COLO668 (cell line): Measurements from ENCODE around the gene PRPF6.

Source experiments
- DNase-seq: peaks from one replicate; lab custom pipeline; 2025; ENCODE audit not compliant: unreplicated experiment; lab: John Stamatoyannopoulos, UW

PRPF6 gene, protein sequence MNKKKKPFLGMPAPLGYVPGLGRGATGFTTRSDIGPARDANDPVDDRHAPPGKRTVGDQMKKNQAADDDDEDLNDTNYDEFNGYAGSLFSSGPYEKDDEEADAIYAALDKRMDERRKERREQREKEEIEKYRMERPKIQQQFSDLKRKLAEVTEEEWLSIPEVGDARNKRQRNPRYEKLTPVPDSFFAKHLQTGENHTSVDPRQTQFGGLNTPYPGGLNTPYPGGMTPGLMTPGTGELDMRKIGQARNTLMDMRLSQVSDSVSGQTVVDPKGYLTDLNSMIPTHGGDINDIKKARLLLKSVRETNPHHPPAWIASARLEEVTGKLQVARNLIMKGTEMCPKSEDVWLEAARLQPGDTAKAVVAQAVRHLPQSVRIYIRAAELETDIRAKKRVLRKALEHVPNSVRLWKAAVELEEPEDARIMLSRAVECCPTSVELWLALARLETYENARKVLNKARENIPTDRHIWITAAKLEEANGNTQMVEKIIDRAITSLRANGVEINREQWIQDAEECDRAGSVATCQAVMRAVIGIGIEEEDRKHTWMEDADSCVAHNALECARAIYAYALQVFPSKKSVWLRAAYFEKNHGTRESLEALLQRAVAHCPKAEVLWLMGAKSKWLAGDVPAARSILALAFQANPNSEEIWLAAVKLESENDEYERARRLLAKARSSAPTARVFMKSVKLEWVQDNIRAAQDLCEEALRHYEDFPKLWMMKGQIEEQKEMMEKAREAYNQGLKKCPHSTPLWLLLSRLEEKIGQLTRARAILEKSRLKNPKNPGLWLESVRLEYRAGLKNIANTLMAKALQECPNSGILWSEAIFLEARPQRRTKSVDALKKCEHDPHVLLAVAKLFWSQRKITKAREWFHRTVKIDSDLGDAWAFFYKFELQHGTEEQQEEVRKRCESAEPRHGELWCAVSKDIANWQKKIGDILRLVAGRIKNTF

DNA sequence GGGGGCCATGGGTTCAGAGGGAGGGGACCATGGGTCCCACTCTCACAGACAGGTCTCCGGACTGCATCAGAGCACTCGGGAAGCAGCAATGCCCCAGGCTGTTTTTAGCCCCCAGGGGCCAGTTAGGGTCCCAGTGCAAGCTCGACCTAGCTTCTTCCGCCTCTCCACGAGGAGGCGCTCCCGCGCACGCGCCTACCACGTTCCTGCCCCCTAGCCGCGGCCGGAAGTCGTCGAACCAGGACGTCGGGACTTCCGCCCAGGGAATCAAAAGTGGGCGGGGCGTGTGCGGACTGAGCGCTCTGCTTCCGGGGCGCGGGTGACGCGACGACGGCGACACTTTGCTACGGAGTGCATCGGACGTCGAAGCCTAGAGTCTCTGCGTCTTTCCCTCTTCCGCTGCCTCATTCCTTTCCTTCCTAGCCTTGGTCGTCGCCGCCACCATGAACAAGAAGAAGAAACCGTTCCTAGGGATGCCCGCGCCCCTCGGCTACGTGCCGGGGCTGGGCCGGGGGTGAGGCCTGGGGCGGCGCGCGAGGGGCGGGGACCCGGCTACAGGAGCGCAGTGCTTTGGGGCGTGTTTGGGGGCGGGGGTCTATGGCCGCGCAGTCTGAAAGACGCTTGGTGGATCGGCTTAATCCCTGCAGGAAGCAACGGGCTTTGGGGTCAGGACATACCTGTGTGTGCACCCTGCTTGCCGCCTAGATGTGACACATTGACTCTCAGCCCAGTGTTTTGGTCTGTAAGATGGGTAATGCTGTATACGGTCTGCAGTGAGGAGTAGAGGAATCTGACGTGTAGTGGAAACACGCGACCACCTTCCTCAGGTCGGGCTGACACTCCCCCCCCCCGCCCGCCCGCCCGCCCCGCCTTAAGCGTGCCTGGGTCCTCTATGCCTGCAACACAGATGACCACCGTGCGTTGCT, at the start of gene PRPF6:
Gene PRPF6, plus strand, starts transcription at position 327 of the 923 bp plus-strand sequence. Its CDS starts 114 bp downstream, at position 441.
- peak; percentile 99 for DNase-seq

DNA sequence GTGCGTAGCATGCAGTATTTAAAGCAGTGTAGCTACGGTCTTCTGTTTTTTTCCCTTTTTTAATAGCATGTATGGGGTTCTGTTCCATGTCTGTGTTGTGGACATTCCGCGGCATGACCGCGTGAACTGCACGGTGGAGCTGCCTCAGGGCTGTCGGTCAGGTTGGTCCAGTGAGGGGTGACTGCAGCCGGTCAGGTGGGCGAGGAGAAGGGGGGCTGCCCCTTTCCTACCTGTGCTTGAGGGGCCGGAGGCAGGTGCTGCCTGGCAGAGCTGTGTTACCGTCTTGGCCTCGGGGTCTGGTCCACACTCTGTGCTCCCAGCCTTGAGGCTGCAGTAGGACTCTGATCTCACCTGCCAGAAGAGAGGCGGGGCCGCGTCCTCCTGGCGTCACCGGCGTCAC, 49.2 kb upstream of the PRPF6 start:
- no peak for DNase-seq

DNA sequence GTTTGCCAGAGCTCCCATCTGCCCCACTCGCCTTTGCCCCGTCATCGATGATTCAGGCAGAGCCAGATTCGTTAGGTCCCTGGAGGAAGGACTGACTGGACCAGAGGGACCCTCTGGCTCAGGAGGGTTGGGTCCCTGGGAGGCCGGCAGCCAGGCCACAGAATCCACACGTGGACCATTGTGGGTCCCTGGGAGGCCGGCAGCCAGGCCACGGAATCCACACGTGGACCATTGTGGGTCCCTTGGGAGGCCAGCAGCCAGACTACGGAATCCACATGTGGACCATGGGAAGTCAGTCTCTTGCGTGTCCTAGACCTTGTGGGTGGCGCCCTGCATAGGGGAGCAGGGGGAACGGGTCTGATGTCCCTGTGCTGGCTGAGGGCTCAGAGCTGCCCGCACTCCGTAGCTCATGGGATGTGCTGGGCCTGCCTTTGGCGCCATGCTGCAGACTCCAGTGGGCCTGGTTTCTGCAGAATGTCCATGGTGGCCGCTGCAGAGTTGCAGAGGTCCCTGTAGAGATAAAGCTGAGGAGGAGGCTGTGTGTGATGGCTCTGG, 48.2 kb upstream of the PRPF6 start:
- DNase-seq: no peak

- no peak for DNase-seq
Observed at GRCh38 chr20:63933646-63934045, 47.3 kb upstream of the PRPF6 start.

DNA sequence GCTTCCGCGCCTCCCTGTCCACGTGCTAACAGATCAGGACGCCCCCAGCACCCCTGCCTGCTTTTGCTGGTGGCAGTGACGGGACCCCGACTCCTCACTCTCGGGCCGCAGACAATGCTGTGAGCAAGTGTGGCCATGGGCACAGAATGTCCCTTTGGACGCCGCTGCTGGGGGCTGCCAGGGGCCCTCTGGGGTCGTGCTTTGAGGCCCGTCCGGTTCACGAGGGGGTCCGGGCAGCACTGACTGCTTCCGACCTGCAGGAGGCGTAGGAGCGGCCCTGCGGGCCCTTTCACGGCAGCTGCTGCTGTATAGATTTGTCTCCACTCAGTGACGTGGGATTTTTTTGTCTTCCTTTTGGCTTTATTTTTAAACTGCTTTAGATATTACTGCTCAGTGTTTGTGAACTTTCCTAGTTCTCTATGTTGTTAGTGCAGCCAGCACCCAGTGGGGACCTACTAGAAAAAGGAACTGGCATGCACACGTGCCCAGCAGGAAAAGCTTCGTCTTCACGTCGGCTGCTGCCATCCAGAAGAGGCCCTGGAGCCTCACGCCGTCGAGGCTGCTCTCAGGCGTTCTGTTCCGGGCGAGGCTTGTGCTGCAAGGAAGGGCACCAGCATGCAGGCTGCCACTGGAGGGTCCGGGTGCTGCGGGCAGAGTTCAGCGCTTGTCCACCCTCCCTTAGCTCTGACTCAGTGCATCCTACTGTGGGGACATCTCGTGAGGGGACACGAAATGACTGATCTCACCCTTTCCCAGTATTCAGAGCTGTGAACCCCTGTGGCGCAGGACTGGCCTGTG, 46.5 kb upstream of the PRPF6 start:
- no peak for DNase-seq

DNA sequence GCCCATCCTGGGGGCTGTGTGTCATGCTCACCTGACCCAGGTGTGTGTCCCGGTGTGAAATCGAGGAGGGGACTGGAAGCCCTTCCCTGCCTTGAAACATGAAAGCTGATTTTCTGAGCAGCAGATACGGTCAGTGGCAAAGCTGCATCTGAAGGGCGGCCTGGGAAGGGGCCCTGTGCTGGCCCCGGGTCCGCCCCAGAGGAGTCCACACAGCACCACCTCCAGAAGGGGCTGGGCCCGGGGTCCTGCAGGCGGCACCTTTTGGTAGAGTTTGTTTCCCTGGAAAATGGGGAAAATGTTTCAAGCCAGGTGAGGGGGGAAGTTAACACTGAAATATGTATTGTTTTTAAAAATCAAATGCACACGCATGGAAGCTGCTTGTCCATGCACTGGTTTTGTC, 45.5 kb upstream of the PRPF6 start:
- DNase-seq: no peak

- DNase-seq: no peak
Observed at GRCh38 chr20:63937596-63937995, 43.3 kb upstream of the PRPF6 start.

- DNase-seq: no peak
Observed at GRCh38 chr20:63939061-63939935, 41.6 kb upstream of the PRPF6 start.

DNA sequence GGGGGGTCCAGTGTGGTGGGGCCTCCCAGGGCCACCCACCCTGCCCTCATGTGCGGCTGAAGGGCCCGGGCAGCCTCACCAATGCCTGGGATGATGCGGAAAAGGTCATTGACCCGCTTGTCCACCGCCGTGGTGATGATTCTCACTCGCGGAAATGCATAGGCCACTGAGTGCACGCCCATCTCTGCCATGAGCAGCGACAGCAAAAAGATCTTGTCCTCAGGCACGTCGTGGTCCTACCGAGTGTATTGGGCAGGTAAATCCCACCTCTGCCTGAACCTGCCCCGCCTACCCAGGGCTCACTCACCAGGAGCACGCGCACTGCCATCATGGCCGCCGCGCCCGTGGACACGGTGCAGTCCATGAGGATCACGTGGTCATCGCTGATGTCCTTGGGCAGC, 40.9 kb upstream of the PRPF6 start:
- no peak for DNase-seq

DNA sequence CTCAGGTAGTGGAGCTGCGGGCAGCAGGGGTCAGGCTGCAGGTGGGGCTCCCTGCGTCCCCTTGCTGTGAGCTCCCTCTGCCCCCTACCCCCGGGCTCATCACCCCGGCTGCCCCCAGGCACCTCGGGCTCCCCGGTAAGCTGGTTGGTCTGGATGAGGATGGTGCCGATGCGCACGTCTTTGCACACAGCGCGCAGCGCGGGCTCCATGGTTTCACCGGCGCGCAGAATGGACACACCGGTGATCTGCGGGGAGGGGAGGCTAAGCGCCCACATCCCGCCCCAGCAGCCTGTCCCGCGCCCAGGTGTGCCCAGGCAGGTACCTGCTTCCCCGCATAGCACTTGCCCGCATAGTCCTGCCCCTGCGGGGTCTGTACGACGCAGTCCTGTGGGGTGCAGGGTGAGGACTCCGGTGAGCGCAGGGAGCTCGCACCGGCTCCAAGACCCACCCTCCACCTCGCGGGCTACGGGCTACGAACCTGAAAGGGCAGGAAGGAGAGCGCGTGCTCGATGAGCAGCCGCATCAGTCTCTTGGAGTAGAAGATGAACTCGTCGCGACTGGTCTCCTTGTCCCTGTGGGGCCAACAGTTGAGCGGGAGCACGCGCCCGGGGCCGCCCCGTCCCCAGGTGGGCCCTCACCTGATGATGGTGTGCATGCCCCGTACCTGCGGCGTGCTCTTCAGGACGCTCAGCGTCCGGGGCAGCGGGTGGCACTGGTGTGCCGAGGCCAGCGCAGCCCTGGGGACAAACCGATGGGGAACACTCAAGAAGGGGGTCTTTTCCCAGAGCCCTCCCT, 40.3 kb upstream of the PRPF6 start:
- no peak for DNase-seq

DNA sequence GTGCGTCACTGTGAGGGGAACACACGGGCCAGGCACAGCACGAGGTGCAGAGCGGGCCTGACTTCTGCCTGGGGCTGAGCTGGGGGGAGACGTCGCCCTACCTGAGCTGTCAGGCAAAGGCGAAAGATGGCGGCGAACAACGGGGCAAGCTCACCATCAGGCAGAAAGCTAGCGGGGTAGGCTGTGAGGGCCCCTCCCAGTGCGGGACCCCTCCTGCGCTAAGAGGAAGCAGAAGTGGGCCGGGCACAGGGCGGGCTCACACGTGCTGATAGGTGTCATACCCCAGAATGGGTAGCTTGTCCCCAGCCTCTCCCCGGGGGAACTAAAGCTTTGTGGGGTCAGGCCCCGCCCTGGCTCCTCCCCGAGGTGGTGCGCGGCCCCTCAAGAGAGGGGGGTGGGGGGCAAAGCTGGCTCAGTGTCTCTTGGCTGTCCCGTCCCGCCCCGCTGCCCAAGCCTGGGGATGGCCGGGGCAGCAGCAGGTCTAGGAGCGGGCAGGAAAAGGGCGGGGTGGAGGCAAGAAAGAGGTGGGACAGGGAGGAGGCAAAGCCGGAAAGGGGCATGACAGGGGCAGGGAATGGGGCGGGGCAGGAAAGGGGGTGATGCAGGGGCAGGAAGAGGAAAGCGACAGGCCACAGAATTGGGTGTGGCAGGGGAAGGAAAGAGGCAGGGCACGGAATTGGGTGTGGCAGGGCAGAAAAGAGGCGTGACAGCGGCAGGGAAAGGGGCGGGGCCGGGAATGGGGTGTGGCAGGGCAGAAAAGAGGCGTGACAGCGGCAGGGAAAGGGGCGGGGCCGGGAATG, 39.5 kb upstream of the PRPF6 start:
- DNase-seq: peak; percentile 9

GRCh38 chr20:63942250-63942951, 38.5 kb upstream of the PRPF6 start:
- peak; percentile 54 for DNase-seq

DNA sequence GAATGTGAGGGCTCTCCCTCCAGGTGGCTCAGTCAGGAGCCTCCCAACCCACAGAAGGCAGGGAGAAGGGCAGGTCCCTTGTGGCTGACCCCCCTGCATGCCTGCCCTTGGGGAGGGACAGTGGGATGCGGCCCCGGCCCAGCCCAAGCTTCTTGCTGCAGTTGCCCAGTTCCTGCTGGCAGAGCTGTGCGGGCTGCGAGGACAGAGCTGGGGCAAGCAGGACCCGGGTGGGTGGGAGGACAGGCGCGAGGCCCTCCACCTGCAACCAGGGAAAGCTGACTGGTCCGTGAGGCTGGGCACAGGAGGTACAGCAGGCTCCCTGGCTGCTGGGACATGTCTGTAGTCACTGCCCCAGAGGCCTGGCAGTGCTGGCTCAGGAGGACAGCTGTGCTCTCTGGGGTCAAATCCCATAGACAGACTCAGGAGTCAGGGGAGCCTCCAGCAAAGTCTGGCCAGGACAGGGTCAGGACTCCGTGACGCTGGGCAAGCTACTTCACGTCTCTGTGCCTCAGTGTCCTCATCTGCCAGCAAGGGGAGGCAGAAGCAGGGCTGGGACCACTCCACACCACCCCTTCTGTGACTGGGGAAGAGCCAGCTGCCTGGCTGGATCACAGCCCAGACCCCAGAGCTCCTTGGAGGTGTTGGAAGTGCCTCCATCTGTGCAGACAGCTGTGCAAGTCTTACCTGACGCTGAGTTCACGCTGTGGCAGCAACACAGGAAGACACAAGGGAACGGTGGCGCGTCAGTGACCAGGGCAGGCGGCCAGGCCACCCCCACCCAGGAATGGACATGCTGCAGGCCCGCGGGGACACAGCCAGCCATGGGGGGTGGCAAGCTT, 37.7 kb upstream of the PRPF6 start:
- DNase-seq: no peak

DNA sequence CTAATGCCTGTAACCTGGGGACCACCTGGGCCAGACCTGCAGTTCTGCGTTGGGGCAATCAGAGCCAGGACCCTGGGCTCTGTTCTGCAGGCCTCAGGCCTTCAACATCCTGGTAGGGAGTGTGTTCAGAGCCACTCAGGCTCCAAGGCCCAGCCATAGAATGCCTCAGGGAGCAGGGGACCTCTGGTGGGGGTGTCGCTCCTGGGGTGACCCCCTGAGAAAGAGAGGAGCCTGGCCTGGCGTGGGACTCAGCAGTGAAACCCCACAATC, 37.2 kb upstream of the PRPF6 start:
- no peak for DNase-seq

DNA sequence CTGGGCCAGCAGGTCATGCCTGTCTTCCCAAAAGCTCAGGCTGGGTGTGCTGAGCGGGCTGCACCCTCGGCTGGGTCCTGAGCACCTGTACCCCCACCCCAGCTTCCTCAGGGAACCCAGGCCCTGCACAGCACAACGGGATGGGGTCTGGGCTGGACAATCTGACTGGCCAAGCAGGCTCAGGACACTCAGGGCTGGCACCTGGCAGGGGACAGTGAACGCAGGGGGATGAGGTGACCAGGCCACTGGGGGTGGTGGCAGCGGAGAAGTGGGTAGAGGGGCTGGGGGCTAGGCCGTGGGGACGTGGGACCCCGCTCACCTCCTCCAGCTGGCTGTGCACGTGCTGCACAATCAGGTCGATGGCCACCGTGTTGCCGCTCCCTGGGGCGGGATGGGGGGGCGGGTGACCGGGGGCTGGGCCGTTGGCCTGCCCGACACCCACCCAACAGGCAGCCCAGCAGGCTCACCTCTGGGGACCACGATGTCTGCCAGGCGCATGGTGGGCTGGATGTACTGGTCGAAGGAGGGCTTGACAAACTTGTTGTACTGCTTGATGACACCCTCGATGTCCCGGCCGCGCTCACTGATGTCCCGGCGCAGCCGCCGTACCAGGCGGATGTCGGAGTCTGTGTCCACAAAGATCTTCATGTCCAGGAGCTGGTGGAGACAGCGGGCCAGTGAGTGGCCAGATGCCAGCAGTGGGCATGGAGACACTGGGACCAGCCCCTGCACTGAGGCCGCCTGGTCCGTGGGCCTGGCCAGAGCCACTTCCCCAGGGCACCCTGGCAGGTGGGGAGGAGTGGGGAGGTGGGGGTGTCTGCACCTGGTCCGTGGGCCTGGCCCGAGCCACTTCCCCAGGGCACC, 36.6 kb upstream of the PRPF6 start:
- DNase-seq: no peak
